Activated B cell treated with CpG ODN at 0.5 μM for 24 hours (primary cell): ENCODE data around the gene KCNQ1OT1. TPM values are rescaled to one million over a fixed set of nuclear protein-coding genes. Genes with fewer than 3 reads are reported as not detected.

Experiments used
- ATAC-seq: fragments of 200-7000 bp; cut with Tn5 transposase; one replicate; pipeline ENCODE4 v1.10.0; 2021; ENCODE audit warnings: low read depth, mild to moderate bottlenecking, moderate library complexity
- CTCF ChIA-PET: fragments of 350-600 bp; sonication (Branson Sonifier 250); formaldehyde crosslinking; loops from one replicate; lab custom pipeline; 2021; ENCODE audit warnings: antibody characterized with exemption; lab: Charles Lee
- POLR2A ChIA-PET: fragments of 350-600 bp; sonication (Branson Sonifier 250); formaldehyde crosslinking; loops from one replicate; lab custom pipeline; 2021; ENCODE audit warnings: antibody characterized with exemption; lab: Charles Lee
- DNase-seq: peaks from one replicate; pipeline ENCODE4 v3.0.0; 2022
- H3K27ac Mint-ChIP-seq: one replicate; pipeline ENCODE4 v1.8.0; 2020; ENCODE audit warnings: mixed read lengths
- H3K27me3 Mint-ChIP-seq: one replicate; pipeline ENCODE4 v1.8.0; 2021; ENCODE audit warnings: mixed read lengths
- H3K36me3 Mint-ChIP-seq: one replicate; pipeline ENCODE4 v1.8.0; 2021; ENCODE audit warnings: low read depth, mixed read lengths
- H3K4me1 Mint-ChIP-seq: one replicate; pipeline ENCODE4 v1.8.0; 2021; ENCODE audit warnings: mixed read lengths
- H3K4me3 Mint-ChIP-seq: one replicate; pipeline ENCODE4 v1.8.0; 2020; ENCODE audit warnings: mild to moderate bottlenecking, mixed read lengths
- H3K9me3 Mint-ChIP-seq: one replicate; pipeline ENCODE4 v1.8.0; 2020; ENCODE audit warnings: mixed read lengths
- intact Hi-C: fragments of 100-400 bp; cut with micrococcal nuclease; formaldehyde crosslinking; loops from one replicate; pipeline ENCODE4 v1.15.1; 2024
- total RNA-seq: library from RNA; stranded (reverse); gene quantifications from 2 replicates; pipeline ENCODE4 v1.2.3, GENCODE V29; 2022
- TF ChIP-seq, protein P1 (sequence below): fragments of 200-600 bp; IDR thresholded peaks from one replicate; pipeline ENCODE4 v1.8.0; 2022; ENCODE audit warnings: antibody characterized with exemption, mild to moderate bottlenecking

Gene KCNQ1OT1
- total RNA-seq, 1 donor from 2014 or later: 1.2 TPM

DNA sequence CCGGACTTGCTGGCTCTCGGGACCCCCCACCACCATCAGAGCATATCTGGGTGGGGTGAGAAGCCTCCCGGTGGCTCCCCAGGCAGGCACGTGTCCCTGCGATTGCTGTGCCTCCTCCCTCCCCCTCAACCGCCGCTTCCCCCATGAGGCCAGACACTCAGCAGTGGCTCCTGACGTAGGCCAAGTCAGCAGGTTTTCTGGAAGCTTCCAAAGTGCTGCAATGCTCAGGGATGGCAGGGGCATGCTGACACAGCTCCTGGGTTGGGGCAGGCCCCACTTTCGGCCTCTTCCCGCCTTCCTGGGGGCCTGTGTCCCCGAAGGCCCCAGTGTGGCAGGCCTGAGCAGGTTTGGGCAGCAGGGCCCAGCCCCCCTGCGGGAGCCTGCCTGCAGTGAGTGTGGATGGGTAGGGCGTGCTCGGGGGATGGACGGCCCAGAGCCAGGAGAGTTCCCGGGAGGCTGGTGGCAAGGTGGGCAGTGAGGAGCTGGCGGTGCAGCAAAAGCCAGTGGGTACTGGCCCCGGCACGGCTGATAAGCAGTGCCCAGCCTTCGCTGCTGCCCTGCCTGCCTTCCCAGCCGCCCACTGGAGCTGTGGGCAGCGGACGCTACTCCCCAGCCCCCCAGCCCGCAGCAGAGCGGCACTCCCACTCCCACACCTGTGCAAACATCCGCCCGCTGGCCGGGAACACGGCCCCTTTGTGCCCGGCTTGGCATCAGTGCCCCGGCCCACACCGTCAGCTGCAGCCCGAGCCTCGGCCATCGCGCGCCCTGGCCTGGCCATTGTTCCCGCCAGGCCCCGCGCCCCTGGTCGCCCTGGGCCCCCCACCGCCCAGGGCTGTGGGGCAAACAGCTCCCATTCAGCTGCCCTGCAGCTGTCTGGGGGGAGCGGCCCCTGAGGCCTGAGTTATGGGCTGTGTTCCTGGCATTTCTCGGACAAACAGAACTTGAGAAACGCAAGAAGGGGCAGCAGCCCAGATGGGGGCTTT is 125.0 kb downstream of the KCNQ1OT1 start:
- Mint-ChIP-seq H3K4me1 (no peaks in the 10 kb centered on the region), H3K9me3 (no peaks in the 10 kb centered on the region), H3K4me3 (no peak overlapping the region), H3K36me3 (peaks cover 17% of the 10 kb centered on the region), H3K27me3 (no peaks in the 10 kb centered on the region), H3K27ac (no peak overlapping the region)
- TF ChIP-seq, protein P1, sequence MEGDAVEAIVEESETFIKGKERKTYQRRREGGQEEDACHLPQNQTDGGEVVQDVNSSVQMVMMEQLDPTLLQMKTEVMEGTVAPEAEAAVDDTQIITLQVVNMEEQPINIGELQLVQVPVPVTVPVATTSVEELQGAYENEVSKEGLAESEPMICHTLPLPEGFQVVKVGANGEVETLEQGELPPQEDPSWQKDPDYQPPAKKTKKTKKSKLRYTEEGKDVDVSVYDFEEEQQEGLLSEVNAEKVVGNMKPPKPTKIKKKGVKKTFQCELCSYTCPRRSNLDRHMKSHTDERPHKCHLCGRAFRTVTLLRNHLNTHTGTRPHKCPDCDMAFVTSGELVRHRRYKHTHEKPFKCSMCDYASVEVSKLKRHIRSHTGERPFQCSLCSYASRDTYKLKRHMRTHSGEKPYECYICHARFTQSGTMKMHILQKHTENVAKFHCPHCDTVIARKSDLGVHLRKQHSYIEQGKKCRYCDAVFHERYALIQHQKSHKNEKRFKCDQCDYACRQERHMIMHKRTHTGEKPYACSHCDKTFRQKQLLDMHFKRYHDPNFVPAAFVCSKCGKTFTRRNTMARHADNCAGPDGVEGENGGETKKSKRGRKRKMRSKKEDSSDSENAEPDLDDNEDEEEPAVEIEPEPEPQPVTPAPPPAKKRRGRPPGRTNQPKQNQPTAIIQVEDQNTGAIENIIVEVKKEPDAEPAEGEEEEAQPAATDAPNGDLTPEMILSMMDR: no peak
- no peak for DNase-seq
- intact Hi-C loops: no loop called here
- POLR2A ChIA-PET: no interaction called here
- ATAC-seq: no peak
- CTCF ChIA-PET: no interaction called here

DNA sequence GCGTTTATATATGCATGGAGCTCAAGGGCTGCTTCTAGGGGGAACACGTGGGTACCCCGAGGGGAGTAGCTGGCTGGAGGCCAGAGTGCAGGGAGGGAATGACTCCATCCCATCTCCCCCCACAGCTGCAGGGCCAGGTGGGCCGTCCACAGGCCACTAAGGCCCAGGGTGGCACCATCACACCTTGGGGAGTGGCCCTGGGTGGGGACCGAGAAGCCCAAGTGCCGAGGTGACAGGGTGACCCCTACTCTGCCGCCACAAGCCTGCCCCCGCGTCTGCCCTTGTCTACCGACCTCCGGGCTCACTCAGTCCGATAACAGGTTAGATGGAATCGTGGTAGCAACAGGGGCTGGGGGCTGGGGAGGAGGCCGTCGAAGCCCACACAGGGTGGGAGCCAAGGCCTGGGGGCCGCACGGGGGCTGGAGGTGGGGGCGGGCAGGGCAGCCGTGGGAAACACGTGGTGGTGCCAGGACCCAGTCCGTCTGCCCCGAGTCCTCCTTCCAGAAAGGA is 125.7 kb downstream of the KCNQ1OT1 start:
- Mint-ChIP-seq H3K4me3 (no peak overlapping the region), H3K27ac (no peak overlapping the region), H3K9me3 (no peaks in the 10 kb centered on the region), H3K27me3 (no peaks in the 10 kb centered on the region), H3K36me3 (peaks cover 17% of the 10 kb centered on the region), H3K4me1 (no peaks in the 10 kb centered on the region)
- ChIA-PET POLR2A (no interaction called here), CTCF (no interaction called here)
- peak; percentile 9 for DNase-seq
- TF ChIP-seq, protein P1: no peak
- no peak for ATAC-seq
- intact Hi-C loops: no loop called here

DNA sequence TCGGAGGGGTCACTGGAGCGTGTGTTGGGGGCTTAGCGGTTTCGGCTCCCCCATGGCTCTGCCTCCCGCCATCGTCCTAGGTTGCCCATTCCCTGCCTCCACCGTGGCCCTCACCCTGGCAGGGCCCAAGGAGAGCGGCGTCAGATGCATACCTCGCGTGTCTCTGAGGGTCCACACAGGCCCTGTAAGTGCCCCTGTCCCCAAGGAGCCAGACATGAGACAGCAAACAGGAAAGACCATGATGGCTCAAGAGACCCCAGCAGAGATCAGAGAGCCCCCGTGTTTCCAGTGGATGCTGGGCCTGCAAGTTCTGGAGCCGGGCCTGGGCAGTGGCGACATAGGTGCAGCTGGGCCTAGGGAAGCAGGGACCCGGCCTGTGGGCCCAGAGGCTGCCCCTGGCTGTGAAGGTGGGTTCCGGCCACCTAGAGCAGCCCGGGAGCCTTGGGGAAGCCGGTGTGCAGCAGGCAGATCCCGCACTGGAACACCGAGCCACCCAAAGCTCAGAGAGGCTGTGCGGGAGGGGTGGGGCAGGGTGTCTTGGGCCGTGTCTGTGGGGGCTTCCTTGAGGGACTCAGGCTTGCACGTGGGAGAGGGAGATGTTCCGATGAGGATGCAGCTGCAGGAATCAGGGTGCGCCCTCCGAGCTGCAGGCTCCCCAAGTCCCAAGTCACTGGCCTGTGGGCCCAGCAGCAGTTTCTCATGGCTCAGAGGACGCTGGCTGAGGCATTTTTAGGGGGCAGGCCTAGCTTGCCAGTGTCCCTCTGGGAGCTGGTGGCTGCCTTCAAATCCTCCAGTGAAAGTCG is 126.4 kb downstream of the KCNQ1OT1 start:
- Mint-ChIP-seq H3K27ac (no peak overlapping the region), H3K27me3 (no peaks in the 10 kb centered on the region), H3K36me3 (peaks cover 17% of the 10 kb centered on the region), H3K9me3 (no peaks in the 10 kb centered on the region), H3K4me3 (no peak overlapping the region), H3K4me1 (no peaks in the 10 kb centered on the region)
- TF ChIP-seq, protein P1: no peak
- DNase-seq: no peak
- no peak for ATAC-seq
- intact Hi-C loops: no loop called here
- ChIA-PET POLR2A (no interaction called here), CTCF (no interaction called here)

DNA sequence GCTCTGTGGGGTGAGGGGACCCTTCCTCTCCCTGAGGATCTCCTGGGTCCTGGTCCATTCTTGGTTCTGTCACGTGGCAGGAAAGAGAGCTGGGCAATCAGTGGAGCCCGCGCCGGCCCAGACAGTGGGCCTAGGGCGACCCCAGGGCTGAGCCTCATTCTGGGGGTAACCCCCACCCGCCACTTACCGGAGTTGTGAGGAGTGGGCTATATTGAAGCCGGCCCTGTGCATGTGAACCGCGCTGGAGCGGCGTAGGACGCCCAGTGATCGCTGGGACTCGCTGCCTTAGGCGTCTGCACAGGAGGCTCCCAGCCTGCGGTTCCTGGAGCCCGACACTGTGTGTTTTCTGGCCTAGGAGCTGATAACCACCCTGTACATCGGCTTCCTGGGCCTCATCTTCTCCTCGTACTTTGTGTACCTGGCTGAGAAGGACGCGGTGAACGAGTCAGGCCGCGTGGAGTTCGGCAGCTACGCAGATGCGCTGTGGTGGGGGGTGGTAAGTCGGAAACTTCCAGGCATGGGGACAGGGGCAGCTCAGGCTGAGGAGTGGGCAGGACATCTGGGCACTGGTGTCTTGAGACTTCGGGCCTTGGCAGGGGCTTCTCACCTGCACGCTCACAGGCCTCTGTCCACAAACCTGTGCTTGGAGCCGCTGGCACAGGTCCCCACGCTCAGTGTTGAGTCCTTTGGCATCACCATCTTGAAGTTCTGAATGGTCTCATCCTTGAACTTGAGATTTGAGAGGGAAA is 127.1 kb downstream of the KCNQ1OT1 start:
- no peaks in the 10 kb centered on the region for H3K9me3 Mint-ChIP-seq
- ChIA-PET POLR2A (no interaction called here), CTCF (no interaction called here)
- H3K4me1 Mint-ChIP-seq: no peaks in the 10 kb centered on the region
- no peak overlapping the region for H3K4me3 Mint-ChIP-seq
- peaks cover 17% of the 10 kb centered on the region for H3K36me3 Mint-ChIP-seq
- intact Hi-C loops: no loop called here
- ATAC-seq (no peak), DNase-seq (no peak)
- H3K27ac Mint-ChIP-seq: no peak overlapping the region
- no peaks in the 10 kb centered on the region for H3K27me3 Mint-ChIP-seq
- TF ChIP-seq, protein P1: no peak
